ENCODE data around the gene HDAC6. TPM values are rescaled to one million over a fixed set of nuclear protein-coding genes. Genes with fewer than 3 reads are reported as not detected.

Gene HDAC6
- total and polyA plus RNA-seq, 2 of the 13 experiments (the other 11 are each of a cell fraction or from before 2014, with no cell fraction given), result 80.4 to 93.6 TPM

- CTCF ChIA-PET (ENCODE audit: low intra/inter-chr PET ratio, low total read pairs), result no interaction called here
These were observed 16.2 kb upstream of the HDAC6 start for GRCh38 chrX:48785540-48786214.

GRCh38 chrX:48786341-48786800, 15.5 kb upstream of the HDAC6 start, which contains the start of gene GATA1:
Gene GATA1, plus strand, starts transcription at chrX:48786590. Its CDS starts 4,520 bp downstream, at chrX:48791110.
- CTCF ChIA-PET (ENCODE audit: low intra/inter-chr PET ratio, low total read pairs), result no interaction called here
- no peak within 1 kb of the TSS for H3K4me3 ChIP-seq (replicated peaks in 1 of 3; ENCODE audit: insufficient read depth in 1 of 3, low read depth in 2 of 3, low read length in 3 of 3)
- H3K9ac ChIP-seq (ENCODE audit: insufficient read depth, low read depth, low read length), result no peak within 1 kb of the TSS
- ATAC-seq (no peak), DNase-seq (ENCODE audit: low spot score) (no peak), FAIRE-seq (no peak)
- H3K4me1 ChIP-seq (ENCODE audit: insufficient read depth, low read length), result no peaks in the 10 kb centered on the region
- WGBS (ENCODE audit: low lambda C conversion rate), result 40% methylated on average over 1 of the region's 7 CpGs
- H4K20me1 ChIP-seq (ENCODE audit: insufficient read depth, low read length), result no peaks in the 10 kb centered on the region
- no peak within 1 kb of the TSS for H3K4me2 ChIP-seq (ENCODE audit: low read depth, low read length)
- H2AFZ ChIP-seq (ENCODE audit: low read length), result no peak within 1 kb of the TSS
- POLR2A ChIA-PET, result no interaction called here
- H3K79me2 ChIP-seq (ENCODE audit: insufficient read depth, low read length), result no peaks in the 10 kb centered on the region
- H3K36me3 ChIP-seq (replicated peaks in 1 of 2; ENCODE audit: control insufficient read depth in 1 of 2, insufficient read depth in 2 of 2, low read length in 2 of 2), result no peaks in the 10 kb centered on the region
- H3K9me3 ChIP-seq (ENCODE audit: low read length), result no peaks in the 10 kb centered on the region
- in situ Hi-C loops (cut with HindIII; ENCODE audit: extremely low pct_ligation_motif_present, low pct_unique_long_range_greater_than_20kb), result no loop called here
- H3K27ac ChIP-seq (ENCODE audit: extremely low read length, insufficient read depth, low read length), result no peak within 1 kb of the TSS
- BruUV-seq (replicated peaks), result no TSS peak
- no peaks in the 10 kb centered on the region; a peak in 1 of 5 replicates for H3K27me3 ChIP-seq (ENCODE audit: control insufficient read depth in 1 of 2, insufficient read depth in 2 of 2, low read length in 2 of 2)
- intact Hi-C loops (cut with micrococcal nuclease; ENCODE audit: unreplicated experiment), result no loop called here
- no peak for TF ChIP-seq HNRNPL (IDR thresholded peaks at IDR 0.05; ENCODE audit: low read depth, low read length)
- no peak for TF ChIP-seq STAT6 (CRISPR knock-in tag; IDR thresholded peaks at IDR 0.05; ENCODE audit: borderline replicate concordance)
- no peak for TF ChIP-seq SMAD3 (CRISPR knock-in tag; IDR thresholded peaks at IDR 0.05)
- TF ChIP-seq, protein P1, sequence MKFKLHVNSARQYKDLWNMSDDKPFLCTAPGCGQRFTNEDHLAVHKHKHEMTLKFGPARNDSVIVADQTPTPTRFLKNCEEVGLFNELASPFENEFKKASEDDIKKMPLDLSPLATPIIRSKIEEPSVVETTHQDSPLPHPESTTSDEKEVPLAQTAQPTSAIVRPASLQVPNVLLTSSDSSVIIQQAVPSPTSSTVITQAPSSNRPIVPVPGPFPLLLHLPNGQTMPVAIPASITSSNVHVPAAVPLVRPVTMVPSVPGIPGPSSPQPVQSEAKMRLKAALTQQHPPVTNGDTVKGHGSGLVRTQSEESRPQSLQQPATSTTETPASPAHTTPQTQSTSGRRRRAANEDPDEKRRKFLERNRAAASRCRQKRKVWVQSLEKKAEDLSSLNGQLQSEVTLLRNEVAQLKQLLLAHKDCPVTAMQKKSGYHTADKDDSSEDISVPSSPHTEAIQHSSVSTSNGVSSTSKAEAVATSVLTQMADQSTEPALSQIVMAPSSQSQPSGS (CRISPR knock-in tag; IDR thresholded peaks at IDR 0.05), result no peak
- TF ChIP-seq ARHGAP35 (CRISPR knock-in tag; IDR thresholded peaks at IDR 0.05; ENCODE audit: borderline replicate concordance), result no peak
- TF ChIP-seq ZMYM2 (CRISPR knock-in tag; IDR thresholded peaks at IDR 0.05), result no peak
- no peak for TF ChIP-seq ZNF207 (IDR thresholded peaks at IDR 0.05; ENCODE audit: borderline replicate concordance)
- TF ChIP-seq ONECUT2 (CRISPR knock-in tag; IDR thresholded peaks at IDR 0.05), result no peak
- no peak for TF ChIP-seq POLR2AphosphoS5 (IDR thresholded peaks at IDR 0.05; ENCODE audit: low read depth, low read length)
- no peak for TF ChIP-seq SUZ12 (IDR thresholded peaks at IDR 0.05; ENCODE audit: low read depth, low read length)

More at GRCh38 chrX:48785540-48786214, 16.2 kb upstream of the HDAC6 start:
- Histone ChIP-seq H3K27ac (ENCODE audit: extremely low read length, insufficient read depth, low read length) (no peak overlapping the region), H3K9me3 (ENCODE audit: low read length) (no peaks in the 10 kb centered on the region), H3K4me1 (ENCODE audit: insufficient read depth, low read length) (no peaks in the 10 kb centered on the region), H3K36me3 (replicated peaks in 1 of 2; ENCODE audit: control insufficient read depth in 1 of 2, insufficient read depth in 2 of 2, low read length in 2 of 2) (no peaks in the 10 kb centered on the region), H3K4me2 (ENCODE audit: low read depth, low read length) (no peak overlapping the region), H3K79me2 (ENCODE audit: insufficient read depth, low read length) (no peaks in the 10 kb centered on the region), H3K9ac (ENCODE audit: insufficient read depth, low read depth, low read length) (no peak overlapping the region), H3K4me3 (replicated peaks in 1 of 3; ENCODE audit: insufficient read depth in 1 of 3, low read depth in 2 of 3, low read length in 3 of 3) (no peak overlapping the region), H3K27me3 (ENCODE audit: control insufficient read depth in 1 of 2, insufficient read depth in 2 of 2, low read length in 2 of 2) (no peaks in the 10 kb centered on the region; a peak in 1 of 5 replicates), H4K20me1 (ENCODE audit: insufficient read depth, low read length) (no peaks in the 10 kb centered on the region), H2AFZ (ENCODE audit: low read length) (no peak overlapping the region)
- DNase-seq (ENCODE audit: low spot score) (no peak), FAIRE-seq (no peak), ATAC-seq (no peak)
- intact Hi-C loops (cut with micrococcal nuclease; ENCODE audit: unreplicated experiment), result no loop called here
- in situ Hi-C loops (cut with HindIII; ENCODE audit: extremely low pct_ligation_motif_present, low pct_unique_long_range_greater_than_20kb), result no loop called here
- no TSS peak for BruUV-seq (replicated peaks)
- POLR2A ChIA-PET, result no interaction called here
- 45% methylated on average over 13 of the region's 16 CpGs for WGBS (ENCODE audit: low lambda C conversion rate)
- TF ChIP-seq ZNF629 (CRISPR knock-in tag; conservative IDR thresholded peaks at IDR 0.05) (peak; percentile 77), MATR3 (CRISPR knock-in tag; IDR thresholded peaks at IDR 0.05) (no peak)
- TF ChIP-seq, protein P2, sequence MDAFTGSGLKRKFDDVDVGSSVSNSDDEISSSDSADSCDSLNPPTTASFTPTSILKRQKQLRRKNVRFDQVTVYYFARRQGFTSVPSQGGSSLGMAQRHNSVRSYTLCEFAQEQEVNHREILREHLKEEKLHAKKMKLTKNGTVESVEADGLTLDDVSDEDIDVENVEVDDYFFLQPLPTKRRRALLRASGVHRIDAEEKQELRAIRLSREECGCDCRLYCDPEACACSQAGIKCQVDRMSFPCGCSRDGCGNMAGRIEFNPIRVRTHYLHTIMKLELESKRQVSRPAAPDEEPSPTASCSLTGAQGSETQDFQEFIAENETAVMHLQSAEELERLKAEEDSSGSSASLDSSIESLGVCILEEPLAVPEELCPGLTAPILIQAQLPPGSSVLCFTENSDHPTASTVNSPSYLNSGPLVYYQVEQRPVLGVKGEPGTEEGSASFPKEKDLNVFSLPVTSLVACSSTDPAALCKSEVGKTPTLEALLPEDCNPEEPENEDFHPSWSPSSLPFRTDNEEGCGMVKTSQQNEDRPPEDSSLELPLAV (CRISPR knock-in tag; conservative IDR thresholded peaks at IDR 0.05; ENCODE audit: low read depth), result no peak

All from HepG2 (cell line).